ENCODE data around the gene LAPTM4A.

Gene LAPTM4A

DNA sequence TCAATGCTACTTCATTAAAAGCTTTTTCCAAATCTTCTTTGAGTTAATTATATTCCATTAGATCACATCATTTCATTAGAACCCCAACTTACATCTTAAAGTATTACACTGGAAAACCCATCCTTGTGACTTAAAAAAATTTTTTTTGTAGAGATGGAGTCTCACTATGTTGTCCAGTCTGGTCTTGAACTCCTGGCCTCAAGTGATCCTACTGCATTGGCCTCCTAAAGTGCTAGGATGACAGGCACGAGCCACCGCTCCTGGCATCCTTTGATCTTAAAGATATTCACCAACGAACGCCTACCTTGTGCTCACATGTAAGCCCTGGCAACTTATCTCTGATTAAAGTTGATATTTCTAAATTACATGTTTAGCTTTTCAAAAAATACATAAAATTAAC lies 6.7 kb downstream of the LAPTM4A start:
- Histone ChIP-seq H3K4ac (ENCODE audit: low read depth, low read length) (peak overlapping the region; percentile 95), H3K4me1 (ENCODE audit: control insufficient read depth in 1 of 2, insufficient read depth in 2 of 2, low read length in 2 of 2) (peaks cover 8% of the 10 kb centered on the region in 2 experiments), H3K9me3 (ENCODE audit: insufficient read depth, low read depth, low read length) (no peaks in the 10 kb centered on the region), H3K4me3 (ENCODE audit: low read depth, low read length) (no peak overlapping the region), H4K8ac (ENCODE audit: low read depth, low read length) (no peak overlapping the region), H4K12ac (ENCODE audit: low read depth, low read length) (no peak overlapping the region), H3K36me3 (ENCODE audit: control insufficient read depth in 1 of 2, insufficient read depth in 2 of 2, low read length in 2 of 2) (peaks cover 5 to 6% of the 10 kb centered on the region in 2 experiments), H2AK5ac (ENCODE audit: low read length) (no peak overlapping the region), H3K14ac (ENCODE audit: low read length) (no peak overlapping the region), H2BK5ac (ENCODE audit: low read depth, low read length, poor library complexity) (no peak overlapping the region), H3K27me3 (ENCODE audit: insufficient read depth, low read length) (no peaks in the 10 kb centered on the region), H4K91ac (ENCODE audit: low read depth, low read length) (no peak overlapping the region), H2BK12ac (ENCODE audit: low read length) (no peak overlapping the region), H2AFZ (ENCODE audit: insufficient read depth, low read length, poor library complexity) (no peak overlapping the region), H3K23ac (ENCODE audit: low read length) (no peak overlapping the region), H3K9ac (ENCODE audit: low read length) (no peak overlapping the region), H3K27ac (ENCODE audit: low read depth, low read length) (no peak overlapping the region), H3K18ac (ENCODE audit: low read length) (no peak overlapping the region), H2BK120ac (ENCODE audit: insufficient read depth, low read length, poor library complexity) (no peak overlapping the region), H3K79me1 (ENCODE audit: low read length) (peaks cover 2% of the 10 kb centered on the region), H3K4me2 (ENCODE audit: low read length) (no peak overlapping the region), H3K79me2 (ENCODE audit: control insufficient read depth, insufficient read depth, low read length, poor library complexity) (peaks cover 21% of the 10 kb centered on the region)
- no CpG with 5 or more reads among the region's 4 CpGs for WGBS (ENCODE audit: extremely low coverage, insufficient coverage, insufficient read length)
- DNase-seq, result no peak

DNA sequence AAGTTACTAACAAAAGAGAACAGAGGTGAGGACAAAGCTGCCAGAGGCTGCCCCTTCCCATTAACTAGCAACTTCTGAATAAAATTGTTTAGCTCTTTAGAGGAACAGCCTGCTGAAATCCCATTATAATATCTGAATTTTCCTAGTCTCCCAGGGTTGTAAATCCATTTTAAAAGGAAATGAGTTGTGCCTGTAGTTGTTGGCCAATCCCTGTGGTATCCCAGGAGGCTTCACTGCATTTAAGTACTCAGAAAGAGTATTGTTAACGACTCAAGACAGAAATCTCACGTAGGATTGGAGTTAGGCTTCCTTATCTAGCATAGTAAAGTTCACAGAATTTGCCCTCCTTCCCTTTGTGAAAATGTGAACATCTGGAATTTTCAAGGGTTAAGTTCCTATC lies 8.9 kb downstream of the LAPTM4A start:
- peaks cover 17% of the 10 kb centered on the region for H3K79me2 ChIP-seq (ENCODE audit: control insufficient read depth, insufficient read depth, low read length, poor library complexity)
- H3K4ac ChIP-seq (ENCODE audit: low read depth, low read length), result peak overlapping the region; percentile 94
- H3K14ac ChIP-seq (ENCODE audit: low read length), result no peak overlapping the region
- H3K4me3 ChIP-seq (ENCODE audit: low read depth, low read length), result no peak overlapping the region
- no peak overlapping the region for H2BK120ac ChIP-seq (ENCODE audit: insufficient read depth, low read length, poor library complexity)
- peaks cover 2% of the 10 kb centered on the region for H3K79me1 ChIP-seq (ENCODE audit: low read length)
- no peak overlapping the region for H3K27ac ChIP-seq (ENCODE audit: low read depth, low read length)
- no peak overlapping the region for H3K18ac ChIP-seq (ENCODE audit: low read length)
- H3K4me2 ChIP-seq (ENCODE audit: low read length), result no peak overlapping the region
- H2AK5ac ChIP-seq (ENCODE audit: low read length), result no peak overlapping the region
- H3K36me3 ChIP-seq (ENCODE audit: control insufficient read depth in 1 of 2, insufficient read depth in 2 of 2, low read length in 2 of 2), result peaks cover 17 to 25% of the 10 kb centered on the region in 2 experiments
- H4K8ac ChIP-seq (ENCODE audit: low read depth, low read length), result no peak overlapping the region
- H3K4me1 ChIP-seq (ENCODE audit: control insufficient read depth in 1 of 2, insufficient read depth in 2 of 2, low read length in 2 of 2), result peaks cover 8% of the 10 kb centered on the region in 2 experiments
- H3K9me3 ChIP-seq (ENCODE audit: insufficient read depth, low read depth, low read length), result no peaks in the 10 kb centered on the region
- no peak overlapping the region for H2BK12ac ChIP-seq (ENCODE audit: low read length)
- no peak overlapping the region for H2AFZ ChIP-seq (ENCODE audit: insufficient read depth, low read length, poor library complexity)
- no peak overlapping the region for H3K23ac ChIP-seq (ENCODE audit: low read length)
- no CpG with 5 or more reads among the region's 2 CpGs for WGBS (ENCODE audit: extremely low coverage, insufficient coverage, insufficient read length)
- DNase-seq, result no peak
- H4K12ac ChIP-seq (ENCODE audit: low read depth, low read length), result no peak overlapping the region
- H2BK5ac ChIP-seq (ENCODE audit: low read depth, low read length, poor library complexity), result no peak overlapping the region
- H4K91ac ChIP-seq (ENCODE audit: low read depth, low read length), result no peak overlapping the region
- no peaks in the 10 kb centered on the region for H3K27me3 ChIP-seq (ENCODE audit: insufficient read depth, low read length)
- no peak overlapping the region for H3K9ac ChIP-seq (ENCODE audit: low read length)

- Histone ChIP-seq H3K4ac (ENCODE audit: low read depth, low read length) (no peak overlapping the region), H2AFZ (ENCODE audit: insufficient read depth, low read length, poor library complexity) (no peak overlapping the region), H3K27me3 (ENCODE audit: insufficient read depth, low read length) (no peaks in the 10 kb centered on the region), H3K4me3 (ENCODE audit: low read depth, low read length) (no peak overlapping the region), H3K79me2 (ENCODE audit: control insufficient read depth, insufficient read depth, low read length, poor library complexity) (peaks cover 11% of the 10 kb centered on the region), H4K12ac (ENCODE audit: low read depth, low read length) (no peak overlapping the region), H3K4me2 (ENCODE audit: low read length) (no peak overlapping the region), H4K8ac (ENCODE audit: low read depth, low read length) (no peak overlapping the region), H4K91ac (ENCODE audit: low read depth, low read length) (no peak overlapping the region), H3K36me3 (ENCODE audit: control insufficient read depth in 1 of 2, insufficient read depth in 2 of 2, low read length in 2 of 2) (peaks cover 17 to 34% of the 10 kb centered on the region in 2 experiments), H2BK5ac (ENCODE audit: low read depth, low read length, poor library complexity) (no peak overlapping the region), H2AK5ac (ENCODE audit: low read length) (no peak overlapping the region), H3K9me3 (ENCODE audit: insufficient read depth, low read depth, low read length) (no peaks in the 10 kb centered on the region), H3K18ac (ENCODE audit: low read length) (no peak overlapping the region), H3K14ac (ENCODE audit: low read length) (no peak overlapping the region), H3K9ac (ENCODE audit: low read length) (no peak overlapping the region), H3K79me1 (ENCODE audit: low read length) (peaks cover 2% of the 10 kb centered on the region), H2BK12ac (ENCODE audit: low read length) (no peak overlapping the region), H3K23ac (ENCODE audit: low read length) (no peak overlapping the region), H2BK120ac (ENCODE audit: insufficient read depth, low read length, poor library complexity) (no peak overlapping the region), H3K4me1 (ENCODE audit: control insufficient read depth in 1 of 2, insufficient read depth in 2 of 2, low read length in 2 of 2) (peaks cover 8% of the 10 kb centered on the region in 2 experiments), H3K27ac (ENCODE audit: low read depth, low read length) (no peak overlapping the region)
- no CpG with 5 or more reads among the region's 8 CpGs for WGBS (ENCODE audit: extremely low coverage, insufficient coverage, insufficient read length)
- DNase-seq, result peak in 1 of 2 donors; percentile 55
Measured at GRCh38 chr2:20040489-20041172, 10.8 kb downstream of the LAPTM4A start.

GRCh38 chr2:20037660-20038059 lies 13.8 kb downstream of the LAPTM4A start:
- no peaks in the 10 kb centered on the region for H3K27me3 ChIP-seq (ENCODE audit: insufficient read depth, low read length)
- no peaks in the 10 kb centered on the region for H3K9me3 ChIP-seq (ENCODE audit: insufficient read depth, low read depth, low read length)
- no peak overlapping the region for H4K12ac ChIP-seq (ENCODE audit: low read depth, low read length)
- H3K14ac ChIP-seq (ENCODE audit: low read length), result no peak overlapping the region
- no peak overlapping the region for H3K4me2 ChIP-seq (ENCODE audit: low read length)
- H2AFZ ChIP-seq (ENCODE audit: insufficient read depth, low read length, poor library complexity), result no peak overlapping the region
- H3K9ac ChIP-seq (ENCODE audit: low read length), result no peak overlapping the region
- H3K79me1 ChIP-seq (ENCODE audit: low read length), result no peaks in the 10 kb centered on the region
- peaks cover 19 to 51% of the 10 kb centered on the region in 2 experiments for H3K36me3 ChIP-seq (ENCODE audit: control insufficient read depth in 1 of 2, insufficient read depth in 2 of 2, low read length in 2 of 2)
- no peak overlapping the region for H3K23ac ChIP-seq (ENCODE audit: low read length)
- no peak overlapping the region for H3K4ac ChIP-seq (ENCODE audit: low read depth, low read length)
- H2BK120ac ChIP-seq (ENCODE audit: insufficient read depth, low read length, poor library complexity), result no peak overlapping the region
- WGBS (ENCODE audit: extremely low coverage, insufficient coverage, insufficient read length), result no CpG with 5 or more reads among the region's 2 CpGs
- H4K8ac ChIP-seq (ENCODE audit: low read depth, low read length), result no peak overlapping the region
- H4K91ac ChIP-seq (ENCODE audit: low read depth, low read length), result no peak overlapping the region
- no peak overlapping the region for H3K18ac ChIP-seq (ENCODE audit: low read length)
- H2AK5ac ChIP-seq (ENCODE audit: low read length), result no peak overlapping the region
- H2BK5ac ChIP-seq (ENCODE audit: low read depth, low read length, poor library complexity), result no peak overlapping the region
- H3K4me1 ChIP-seq (ENCODE audit: control insufficient read depth in 1 of 2, insufficient read depth in 2 of 2, low read length in 2 of 2), result peaks cover 6 to 9% of the 10 kb centered on the region in 2 experiments
- no peak for DNase-seq
- no peak overlapping the region for H2BK12ac ChIP-seq (ENCODE audit: low read length)
- peaks cover 6% of the 10 kb centered on the region for H3K79me2 ChIP-seq (ENCODE audit: control insufficient read depth, insufficient read depth, low read length, poor library complexity)
- no peak overlapping the region for H3K4me3 ChIP-seq (ENCODE audit: low read depth, low read length)
- no peak overlapping the region for H3K27ac ChIP-seq (ENCODE audit: low read depth, low read length)

All from trophoblast cell (in vitro differentiated cells and primary cell).